ENCODE results near the gene MTA2. TPM values are rescaled to one million over a fixed set of nuclear protein-coding genes. Genes with fewer than 3 reads are reported as not detected.

Gene MTA2
- 155 and 164 TPM in 2 replicates for total RNA-seq

GRCh38 chr11:62601372-62602140, at the start of gene MTA2:
TSS of gene MTA2 (minus strand) at chr11:62601865. CDS start at chr11:62601450, 415 bp downstream.

DNA sequence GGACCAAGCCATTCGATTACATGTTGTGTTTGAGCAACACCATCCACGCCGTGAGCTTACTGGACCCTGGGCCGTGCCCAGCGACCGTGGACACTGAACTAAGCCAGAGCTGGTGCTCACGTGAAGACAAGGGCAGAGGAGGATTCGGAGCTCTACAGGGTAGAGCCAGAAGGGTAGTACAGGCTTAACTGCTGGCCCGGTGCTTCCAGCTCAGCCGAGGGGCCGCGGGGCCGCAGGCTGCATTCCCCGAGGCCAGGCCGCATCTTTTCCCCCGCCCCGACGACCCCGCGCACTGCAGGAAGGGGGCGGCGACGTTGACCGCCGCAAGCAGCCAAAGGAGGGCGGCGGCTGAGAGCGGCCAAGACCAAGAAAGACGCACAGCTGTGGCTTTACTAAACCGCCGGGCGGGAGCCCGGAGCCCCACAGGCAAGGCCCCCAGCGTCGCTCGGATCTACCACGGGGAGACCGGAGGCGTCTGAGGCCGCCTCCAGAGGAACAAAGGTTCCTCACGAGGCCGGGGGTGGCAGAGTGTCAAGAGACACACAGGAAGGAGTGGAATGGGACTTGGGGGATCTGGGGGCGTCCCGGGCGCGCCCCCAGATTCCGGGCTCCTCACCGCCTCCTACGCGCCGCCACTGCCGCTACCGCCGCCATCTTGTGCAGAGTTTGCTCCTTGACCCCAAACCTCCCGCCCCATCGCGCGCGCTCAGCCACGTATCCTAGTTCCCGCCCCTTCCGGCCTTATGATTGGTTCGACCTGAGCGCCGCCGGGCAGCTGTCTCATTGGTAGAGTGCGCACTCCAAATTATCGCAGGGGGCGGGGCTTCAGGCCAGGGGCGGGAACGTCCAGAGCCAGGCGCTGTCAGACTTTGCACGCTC, 44.5 kb upstream of the MTA2 start, which contains the start of gene GANAB:
Gene GANAB (minus strand): TSS at position 668 of the 879 bp plus-strand sequence. CDS start 14 bp downstream, at position 654.

DNA sequence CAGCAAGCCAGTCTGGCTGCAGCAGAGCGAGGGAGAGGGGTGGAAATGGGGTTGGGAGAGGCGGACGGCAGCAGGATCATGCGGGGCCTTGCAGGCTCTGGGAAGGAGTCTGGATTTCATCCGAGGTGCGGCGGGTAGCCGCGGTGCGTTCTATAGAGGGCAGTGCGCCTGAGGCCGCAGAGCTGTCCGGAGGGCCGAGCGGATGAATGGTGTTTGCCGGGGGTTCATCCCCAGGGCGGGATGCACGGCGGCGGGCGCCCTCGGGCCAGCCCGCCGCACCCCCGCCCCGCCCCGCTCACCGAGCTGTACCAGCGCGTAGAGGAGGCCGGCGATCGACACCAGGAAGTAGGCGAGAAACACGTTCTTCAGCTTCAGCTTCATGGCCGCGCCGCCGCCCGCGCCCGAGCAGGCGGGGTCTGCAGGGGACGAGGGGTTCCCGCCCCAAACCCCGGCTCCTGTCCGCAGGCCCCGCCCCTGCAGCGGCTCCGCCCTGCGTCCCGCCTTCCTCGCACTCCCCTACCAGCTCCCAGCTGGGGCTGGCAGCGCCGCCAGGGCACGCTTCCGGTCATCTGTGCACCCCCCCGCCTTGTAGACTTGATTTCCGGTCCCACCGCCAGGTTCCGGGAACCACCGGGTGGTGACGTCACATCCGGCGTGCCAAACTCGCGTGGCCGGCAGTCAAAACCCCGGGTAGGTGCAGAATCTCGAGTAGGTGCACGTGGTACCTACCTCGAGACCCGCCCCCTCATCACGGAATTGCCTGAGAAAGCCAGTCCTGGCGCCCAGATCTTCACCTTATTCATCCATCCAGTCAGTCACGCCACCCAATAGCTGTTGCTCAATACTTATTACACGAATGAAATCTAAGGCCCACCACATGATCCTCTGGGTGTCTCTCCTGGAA, 20.2 kb upstream of the MTA2 start, which contains the start of gene B3GAT3:
Gene B3GAT3 (minus strand): TSS at position 420 of the 904 bp plus-strand sequence. CDS start 39 bp downstream, at position 381.

DNA sequence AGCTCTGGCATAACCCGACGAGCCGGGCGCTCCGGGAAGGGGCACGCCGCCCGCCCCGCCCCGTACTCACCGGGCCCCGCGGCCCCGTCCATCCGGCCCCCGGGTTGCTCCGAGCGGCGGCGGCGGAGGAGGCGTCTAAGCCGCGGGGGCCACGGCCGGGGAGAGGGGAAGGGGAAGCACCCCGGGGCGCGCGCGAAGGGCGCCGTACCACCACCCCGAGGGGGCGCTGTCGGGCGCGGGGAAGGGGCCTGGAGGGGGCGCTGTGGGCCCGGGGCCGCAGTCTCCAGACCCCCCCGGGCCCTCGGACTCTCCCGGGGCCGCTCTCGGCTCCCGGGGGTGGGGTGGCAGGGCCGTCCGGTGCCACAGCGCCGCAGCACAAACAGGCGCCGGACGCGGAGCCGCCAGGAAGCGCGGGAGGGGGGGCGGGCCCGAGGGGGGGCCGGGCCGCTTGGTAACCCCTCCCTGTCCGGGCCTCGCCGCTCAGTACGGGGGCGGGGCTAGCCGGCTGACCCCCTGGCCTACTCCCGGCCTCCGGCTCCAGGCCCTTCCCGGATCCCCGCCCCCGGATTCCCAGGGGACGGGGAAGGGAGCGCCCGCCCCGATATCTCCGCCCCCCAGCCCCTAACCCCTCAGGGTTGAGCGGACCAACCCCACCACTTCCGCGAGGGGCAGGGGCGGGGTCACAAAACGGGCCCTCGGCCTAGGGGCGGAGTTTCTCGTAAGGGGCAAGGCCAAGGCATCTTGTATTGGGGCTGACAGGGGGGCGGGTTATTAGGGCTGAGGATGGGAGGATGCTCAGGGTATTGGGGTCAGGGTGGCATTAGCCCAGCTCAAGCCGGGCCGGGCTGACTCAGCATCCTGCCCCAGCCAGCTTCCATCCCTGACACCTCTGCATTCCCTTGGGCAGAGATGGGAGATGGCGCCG, 11.0 kb upstream of the MTA2 start, which contains the start of the genes EML3 and ROM1:
Gene EML3 (minus strand): TSS at position 410 of the 925 bp plus-strand sequence. CDS start 318 bp downstream, at position 92.
Gene ROM1 (plus strand): TSS at position 892 of the 925 bp plus-strand sequence. CDS start 25 bp downstream, at position 917.

DNA sequence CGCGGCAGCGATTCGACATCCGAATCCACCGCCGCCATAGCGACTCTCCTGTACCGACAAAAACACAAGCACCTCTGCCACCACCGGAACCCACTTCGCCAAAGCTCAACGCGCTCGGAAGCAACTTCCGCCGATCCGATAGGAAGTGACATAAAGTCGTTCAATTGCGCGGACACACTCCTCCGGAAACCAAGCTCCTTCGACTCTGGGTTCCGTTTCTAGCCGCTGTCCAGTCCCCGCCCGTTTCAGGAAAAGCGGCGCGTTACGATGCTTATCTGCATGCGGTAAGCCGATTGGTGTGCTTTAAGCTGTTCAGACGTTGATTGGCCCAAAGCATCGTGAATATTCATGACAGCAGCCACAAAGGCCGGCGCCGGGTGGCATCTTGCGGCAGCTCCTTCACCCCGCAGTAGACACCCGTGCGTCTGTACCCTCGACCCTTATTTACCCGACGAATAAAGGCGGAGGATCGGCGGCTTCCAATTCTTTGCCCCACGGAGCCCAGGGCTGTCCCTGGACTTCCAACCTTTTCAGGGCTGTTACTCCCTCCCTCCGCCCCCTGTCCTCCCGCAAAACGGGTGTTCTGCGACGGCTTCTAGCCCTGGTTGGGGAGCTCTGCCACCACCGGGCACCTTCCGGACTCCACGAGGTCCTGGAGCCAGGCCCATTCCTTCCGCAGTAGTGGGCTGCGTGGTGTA, 10.1 kb downstream of the MTA2 start, which contains the start of gene TUT1:
Gene TUT1 (minus strand): TSS at position 76 of the 698 bp plus-strand sequence. CDS start 38 bp downstream, at position 38.

GRCh38 chr11:62573592-62574362, 27.9 kb downstream of the MTA2 start, which contains the start of gene EEF1G:
TSS of gene EEF1G (minus strand) at chr11:62573891. CDS start at chr11:62573842, 49 bp downstream.

DNA sequence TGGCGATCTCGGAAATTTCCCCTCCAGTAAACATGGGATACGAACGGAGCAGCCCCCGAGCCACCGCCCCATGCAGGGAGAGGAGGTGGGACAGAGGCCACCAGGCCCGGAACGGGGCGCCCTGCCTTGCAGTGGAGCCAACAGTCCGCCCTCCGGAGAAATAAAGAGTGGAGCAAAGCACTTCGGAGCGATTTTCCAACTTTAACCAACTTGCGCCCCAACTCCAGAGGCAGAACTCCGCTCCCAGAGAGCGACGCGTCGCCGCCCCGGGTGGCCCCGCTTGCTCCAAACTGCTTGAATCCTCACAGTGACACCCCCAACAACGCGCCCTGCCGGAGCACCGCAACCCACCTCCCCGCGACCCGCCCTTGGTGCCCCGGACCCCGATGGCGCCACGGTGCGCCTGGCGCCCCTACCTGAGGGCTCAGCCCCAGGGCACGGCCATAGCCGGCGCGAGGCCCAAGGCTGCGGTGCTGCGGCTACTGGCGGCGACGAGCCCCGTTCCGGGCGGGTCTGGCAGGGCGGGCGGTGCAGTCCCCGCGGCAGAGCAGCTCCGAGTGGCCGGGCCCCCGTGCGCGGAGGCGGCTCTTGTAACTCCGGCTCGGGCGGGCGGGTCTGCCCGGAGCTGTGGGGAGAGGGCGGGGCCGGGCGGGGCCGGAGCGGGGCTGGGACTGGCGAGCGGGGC, 55.3 kb downstream of the MTA2 start, which contains the start of gene AHNAK:
Gene AHNAK (minus strand): TSS at position 563 of the 685 bp plus-strand sequence. CDS start 10,708 bp downstream, outside the sequence.

Other genes with a start within 250 kb of the MTA2 start
- not detected in 2 replicates for gene SCGB1A1, start 182.8 kb downstream of the MTA2 start, total RNA-seq
- 391 and 413 TPM in 2 replicates for gene AHNAK, start 55.1 kb downstream of the MTA2 start, total RNA-seq
- 1,562 and 1,604 TPM in 2 replicates for gene EEF1G, start 28.0 kb downstream of the MTA2 start, total RNA-seq
- 12.6 and 15.8 TPM in 2 replicates for gene TUT1, start 10.3 kb downstream of the MTA2 start, total RNA-seq
- gene EML3, start 10.9 kb upstream of the MTA2 start, total RNA-seq: 28.5 and 30.8 TPM in 2 replicates
- 1.3 and 7.3 TPM in 2 replicates for gene ROM1, start 11.4 kb upstream of the MTA2 start, total RNA-seq
- gene B3GAT3, start 20.1 kb upstream of the MTA2 start, total RNA-seq: 26.6 and 34.2 TPM in 2 replicates
- gene GANAB, start 44.7 kb upstream of the MTA2 start, total RNA-seq: 220 and 258 TPM in 2 replicates
- gene INTS5, start 51.4 kb upstream of the MTA2 start, total RNA-seq: 28.9 and 31.1 TPM in 2 replicates
- gene C11orf98, start 63.3 kb upstream of the MTA2 start, total RNA-seq: 72.4 TPM in 2 replicates
- 3.5 and 3.8 TPM in 2 replicates for gene CSKMT, start 63.4 kb upstream of the MTA2 start, total RNA-seq
- gene UQCC3, start 69.8 kb upstream of the MTA2 start, total RNA-seq: 11.8 and 15.9 TPM in 2 replicates
- gene LBHD1, start 70.4 kb upstream of the MTA2 start, total RNA-seq: 2.2 and 2.8 TPM in 2 replicates
- gene UBXN1, start 77.2 kb upstream of the MTA2 start, total RNA-seq: 110 and 132 TPM in 2 replicates
- gene LRRN4CL, start 87.7 kb upstream of the MTA2 start, total RNA-seq: 0.05 TPM in 1 of 2 replicates, not detected in the other
- 28.1 and 37.9 TPM in 2 replicates for gene BSCL2, start 105.6 kb upstream of the MTA2 start, total RNA-seq
- not detected in 2 replicates for gene GNG3, start 105.8 kb upstream of the MTA2 start, total RNA-seq
- 8.7 and 10.3 TPM in 2 replicates for gene HNRNPUL2, start 125.6 kb upstream of the MTA2 start, total RNA-seq
- gene TTC9C, start 126.6 kb upstream of the MTA2 start, total RNA-seq: 28.2 and 32.2 TPM in 2 replicates
- gene ZBTB3, start 152.3 kb upstream of the MTA2 start, total RNA-seq: 8.0 and 14.2 TPM in 2 replicates
- gene POLR2G, start 159.7 kb upstream of the MTA2 start, total RNA-seq: 78.9 and 90.7 TPM in 2 replicates
- 23.3 and 24.0 TPM in 2 replicates for gene TAF6L, start 169.5 kb upstream of the MTA2 start, total RNA-seq
- 63.6 and 66.8 TPM in 2 replicates for gene TMEM179B, start 185.5 kb upstream of the MTA2 start, total RNA-seq
- gene TMEM223, start 190.1 kb upstream of the MTA2 start, total RNA-seq: 25.3 and 27.1 TPM in 2 replicates
- 36.0 and 45.9 TPM in 2 replicates for gene NXF1, start 203.6 kb upstream of the MTA2 start, total RNA-seq
- 26.4 and 28.9 TPM in 2 replicates for gene STX5, start 230.2 kb upstream of the MTA2 start, total RNA-seq
- gene TEX54, start 231.0 kb upstream of the MTA2 start, total RNA-seq: not detected in 2 replicates
- 58.9 and 62.4 TPM in 2 replicates for gene WDR74, start 237.7 kb upstream of the MTA2 start, total RNA-seq

Data from mammary microvascular endothelial cell (primary cell).